22Rv1 (cell line): ENCODE data around the gene GLS2.
"Not testable (repeated sequence)": the region's sequence is repeated elsewhere in the genome, so short reads cannot be mapped to it uniquely, and the experiment has no call there.

Experiments
- ZFX ChIP-seq: fragments of 450-650 bp; IDR thresholded peaks from 2 replicates; pipeline ENCODE4 v1.6.1; 2017; ENCODE audit warnings: antibody characterized with exemption, borderline replicate concordance
- TF ChIP-seq, protein P1 (sequence below): fragments of 450-650 bp; IDR thresholded peaks from 2 replicates; pipeline ENCODE4 v1.5.1; 2017; ENCODE audit warnings: mild to moderate bottlenecking

- TF ChIP-seq, protein P1, sequence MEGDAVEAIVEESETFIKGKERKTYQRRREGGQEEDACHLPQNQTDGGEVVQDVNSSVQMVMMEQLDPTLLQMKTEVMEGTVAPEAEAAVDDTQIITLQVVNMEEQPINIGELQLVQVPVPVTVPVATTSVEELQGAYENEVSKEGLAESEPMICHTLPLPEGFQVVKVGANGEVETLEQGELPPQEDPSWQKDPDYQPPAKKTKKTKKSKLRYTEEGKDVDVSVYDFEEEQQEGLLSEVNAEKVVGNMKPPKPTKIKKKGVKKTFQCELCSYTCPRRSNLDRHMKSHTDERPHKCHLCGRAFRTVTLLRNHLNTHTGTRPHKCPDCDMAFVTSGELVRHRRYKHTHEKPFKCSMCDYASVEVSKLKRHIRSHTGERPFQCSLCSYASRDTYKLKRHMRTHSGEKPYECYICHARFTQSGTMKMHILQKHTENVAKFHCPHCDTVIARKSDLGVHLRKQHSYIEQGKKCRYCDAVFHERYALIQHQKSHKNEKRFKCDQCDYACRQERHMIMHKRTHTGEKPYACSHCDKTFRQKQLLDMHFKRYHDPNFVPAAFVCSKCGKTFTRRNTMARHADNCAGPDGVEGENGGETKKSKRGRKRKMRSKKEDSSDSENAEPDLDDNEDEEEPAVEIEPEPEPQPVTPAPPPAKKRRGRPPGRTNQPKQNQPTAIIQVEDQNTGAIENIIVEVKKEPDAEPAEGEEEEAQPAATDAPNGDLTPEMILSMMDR = peak; percentile 63
- not testable (repeated sequence) for TF ChIP-seq ZFX
Observed at GRCh38 chr12:56514014-56514318, 26.0 kb upstream of the GLS2 start.
